Ecto neural progenitor cell (in vitro differentiated cells): ENCODE results near the gene PTHLH.
A peak's percentile ranks its signal among the peaks of the same experiment; 100 is the strongest.

ENCODE experiments used
- DNase-seq: peaks from one replicate; pipeline ENCODE4 v3.0.0-alpha.2; 2018; ENCODE audit warnings: low spot score

PTHLH gene

GRCh38 chr12:27972721-27973120 lies at the start of gene PTHLH:
PTHLH (minus strand) TSS chr12:27972733; CDS start chr12:27969494, 3,239 bp downstream.
- DNase-seq: no peak

GRCh38 chr12:28021704-28022103 lies 49.2 kb upstream of the PTHLH start:
- DNase-seq: no peak

DNA sequence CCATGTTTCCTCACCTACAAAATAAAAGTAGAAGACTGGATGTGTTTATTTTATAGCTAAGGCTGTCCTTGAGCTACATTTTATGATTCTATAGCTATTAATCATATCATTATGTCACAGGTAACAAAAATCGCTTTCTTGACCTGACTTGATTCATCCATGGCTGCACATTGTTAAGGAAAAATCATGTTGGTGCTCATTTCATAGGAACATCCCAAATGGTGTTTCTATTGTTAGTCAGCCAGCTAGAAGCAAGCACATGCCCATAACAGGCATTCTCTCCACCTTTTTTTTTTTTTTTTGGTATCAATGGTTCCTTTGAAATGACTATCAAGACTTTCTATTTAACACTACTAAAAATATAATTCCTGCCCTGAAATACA lies 45.3 kb upstream of the PTHLH start:
- no peak for DNase-seq

- DNase-seq: no peak
Observed at GRCh38 chr12:28017126-28017872, 44.8 kb upstream of the PTHLH start.

DNA sequence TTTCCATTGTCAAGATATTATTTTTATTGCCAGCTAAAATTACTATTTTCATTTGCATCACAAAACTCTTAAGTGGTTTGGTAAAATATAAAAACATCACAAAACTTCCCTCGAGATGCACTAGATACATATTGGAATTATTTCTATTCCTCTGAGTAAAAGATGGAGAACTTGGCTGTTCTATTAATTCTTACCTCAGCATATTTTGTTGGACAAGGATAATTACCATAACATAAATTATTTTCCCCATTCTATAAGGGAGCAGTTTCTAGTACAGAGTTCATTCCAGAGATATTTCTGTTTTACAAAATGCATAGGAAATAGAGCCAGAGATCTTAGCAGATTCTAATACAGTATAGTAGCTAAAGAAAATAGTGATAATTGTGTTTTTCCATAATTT lies 42.6 kb upstream of the PTHLH start:
- DNase-seq: no peak

DNA sequence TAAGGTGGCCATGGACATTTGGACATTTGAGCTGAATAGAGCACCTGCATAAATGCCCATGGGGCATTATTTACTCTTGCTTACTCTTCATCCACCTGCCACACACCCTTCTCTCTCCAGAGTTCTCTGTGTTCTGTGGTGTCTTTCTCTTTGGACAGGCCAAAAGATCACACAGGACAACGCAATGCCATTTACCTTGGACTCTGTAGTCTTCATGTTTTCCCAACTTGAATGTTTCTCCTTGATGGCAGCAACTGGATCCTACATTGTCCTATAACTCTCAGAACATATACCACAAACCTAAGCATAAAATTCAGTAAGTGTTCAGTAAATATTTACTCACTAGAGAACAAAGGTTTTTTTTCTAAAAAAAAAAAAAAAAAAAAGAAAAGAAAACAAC lies 41.7 kb upstream of the PTHLH start:
- DNase-seq: no peak

GRCh38 chr12:28012333-28012918 lies 39.9 kb upstream of the PTHLH start:
- DNase-seq: no peak

DNA sequence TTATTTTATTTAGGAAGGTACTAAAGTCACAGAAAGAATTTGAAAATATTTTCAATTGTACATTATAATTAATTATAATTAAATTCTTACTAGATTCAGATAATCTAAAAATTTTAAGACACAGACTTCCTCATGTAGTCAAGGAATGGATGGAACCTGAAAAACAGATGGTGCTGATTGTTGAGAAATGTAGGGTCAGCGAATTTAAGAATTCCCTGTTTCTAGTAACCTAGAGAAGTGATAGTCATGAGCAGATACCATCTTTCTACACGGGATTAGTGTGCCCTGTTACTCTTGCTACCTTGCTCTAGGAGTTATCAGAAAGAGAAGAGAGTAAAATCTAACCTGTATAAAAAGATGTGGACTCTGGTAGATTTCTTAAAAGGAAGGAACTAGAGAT lies 37.5 kb upstream of the PTHLH start:
- DNase-seq: no peak

GRCh38 chr12:27999970-28000369 lies 27.4 kb upstream of the PTHLH start:
- DNase-seq: no peak

DNA sequence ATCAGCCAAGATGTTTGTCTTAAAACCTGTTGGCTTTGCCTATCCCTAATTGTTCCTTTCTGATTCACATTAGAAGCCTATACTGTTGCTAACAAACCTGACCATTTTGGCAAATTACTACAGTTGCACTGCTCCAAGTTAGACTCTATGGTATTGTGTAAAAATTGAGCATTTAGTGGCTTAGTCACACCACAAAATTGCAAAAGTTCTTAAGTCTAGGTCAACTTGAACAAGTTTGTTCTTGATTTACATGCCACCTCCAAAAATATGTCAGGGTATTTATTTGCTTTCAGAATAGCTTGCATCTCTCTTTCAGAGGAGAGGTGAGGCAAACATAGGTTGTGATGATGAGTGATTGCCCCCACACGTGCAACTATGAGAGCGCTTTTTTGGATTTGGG lies 27.0 kb upstream of the PTHLH start:
- DNase-seq: no peak

GRCh38 chr12:27998658-27999057 lies 26.1 kb upstream of the PTHLH start:
- no peak for DNase-seq

DNA sequence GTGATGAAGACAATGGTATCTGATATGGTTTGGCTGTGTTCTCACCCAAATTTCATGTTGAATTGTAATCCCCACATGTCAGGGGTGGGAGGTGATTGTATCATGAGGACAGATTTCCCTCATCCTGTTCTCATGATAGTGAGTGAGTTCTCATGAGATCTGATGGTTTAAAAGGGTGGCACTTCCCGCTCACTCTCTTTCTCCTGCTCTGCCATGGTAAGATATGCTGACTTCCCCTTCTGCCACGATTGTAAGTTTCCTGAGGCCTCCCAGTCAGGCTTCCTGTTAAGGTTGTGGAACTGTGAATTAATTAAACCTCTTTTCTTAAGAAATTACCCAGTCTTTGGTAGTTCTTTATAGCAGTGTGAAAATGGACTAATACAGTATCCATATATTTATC lies 25.6 kb upstream of the PTHLH start:
- no peak for DNase-seq

- DNase-seq: no peak
Observed at GRCh38 chr12:27996761-27997160, 24.2 kb upstream of the PTHLH start.

DNA sequence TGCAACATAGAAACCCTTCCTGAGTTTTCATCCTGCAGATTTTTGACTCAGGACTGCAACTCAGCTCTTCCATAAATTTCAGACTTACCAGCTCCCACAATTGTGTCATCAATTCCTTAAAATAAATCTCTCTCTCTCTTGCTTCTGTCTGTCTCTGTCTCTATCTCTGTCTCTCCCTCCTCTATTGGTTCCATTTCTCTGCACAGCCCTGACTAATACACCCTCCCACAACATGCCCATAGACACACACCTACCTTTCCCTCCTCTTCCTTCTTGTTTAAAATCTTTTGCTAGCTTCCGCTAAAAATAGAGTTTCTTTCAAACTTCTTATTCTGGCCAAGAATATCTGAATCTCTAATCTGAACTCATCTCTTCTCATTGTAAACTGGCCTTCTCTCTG lies 22.9 kb upstream of the PTHLH start:
- DNase-seq: no peak

DNA sequence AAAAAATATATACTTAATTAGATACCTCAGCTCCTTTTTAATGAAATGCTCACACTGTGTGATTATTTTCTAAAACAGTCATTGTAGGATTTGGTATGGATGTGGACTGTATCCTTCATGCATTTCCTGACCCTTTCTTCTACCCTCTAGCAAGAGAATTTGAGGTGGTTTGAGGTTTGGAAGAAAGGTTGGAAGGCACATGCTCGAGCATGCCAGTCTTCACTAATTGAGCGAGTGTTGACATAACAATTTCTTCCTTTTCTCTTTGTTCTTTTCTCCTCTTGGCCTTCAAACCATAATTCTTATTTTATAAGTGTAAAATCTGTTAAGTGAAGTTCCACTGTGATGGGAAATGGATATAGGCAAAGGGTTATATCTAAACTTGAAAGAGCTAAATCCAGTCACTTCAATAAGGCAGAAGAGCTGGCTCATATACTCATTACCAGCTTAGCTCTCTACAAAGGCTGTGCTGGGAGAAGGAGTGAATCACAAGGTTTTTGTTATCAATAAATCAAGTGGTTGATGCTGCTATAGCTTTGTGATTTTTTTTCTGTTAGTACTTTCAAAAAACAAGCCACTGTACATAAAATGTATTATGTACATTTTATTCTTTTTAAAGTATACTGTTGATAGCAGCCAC lies 16.2 kb upstream of the PTHLH start:
- no peak for DNase-seq

DNA sequence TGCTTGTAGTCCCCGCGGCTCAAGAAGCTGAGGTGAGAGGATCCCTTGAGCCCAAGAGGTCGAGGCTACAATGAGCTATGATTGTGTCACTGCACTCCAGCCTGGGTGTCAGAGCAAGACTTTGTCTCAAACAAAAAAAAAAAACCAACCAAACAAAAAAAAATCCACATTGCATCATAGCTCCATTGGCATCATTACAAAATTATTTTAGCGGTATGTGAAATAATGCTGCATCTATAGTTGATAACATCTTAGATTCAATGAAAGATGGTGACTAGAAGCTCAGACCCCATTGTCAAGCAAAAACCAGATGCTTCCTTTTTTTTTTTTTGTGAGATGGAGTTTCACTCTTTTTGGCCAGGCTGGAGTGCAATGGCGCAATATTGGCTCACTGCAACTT lies 14.8 kb upstream of the PTHLH start:
- DNase-seq: no peak

- DNase-seq: no peak
Observed at GRCh38 chr12:27984275-27984674, 11.7 kb upstream of the PTHLH start.

GRCh38 chr12:27982951-27983350 lies 10.4 kb upstream of the PTHLH start:
- no peak for DNase-seq

GRCh38 chr12:27982385-27982784 lies 9.9 kb upstream of the PTHLH start:
- no peak for DNase-seq

DNA sequence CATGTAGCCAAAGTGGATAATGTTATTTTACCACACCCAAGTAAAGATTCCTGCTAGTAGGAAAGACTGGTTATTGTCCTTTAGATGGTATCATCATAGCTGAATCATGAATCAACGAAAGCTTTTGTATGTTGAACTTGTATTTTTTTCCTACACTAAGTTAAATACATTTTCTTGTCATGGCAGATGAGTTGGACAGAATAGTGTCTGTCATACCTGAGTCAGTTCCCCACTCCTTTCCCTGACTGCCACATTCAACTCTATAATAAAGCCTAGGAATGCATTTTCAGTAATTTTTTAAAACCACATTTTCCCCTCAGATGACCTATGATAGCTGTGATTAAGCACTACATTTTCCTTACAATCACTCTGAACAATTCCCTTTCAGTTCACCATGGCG lies 9.3 kb upstream of the PTHLH start:
- no peak for DNase-seq

DNA sequence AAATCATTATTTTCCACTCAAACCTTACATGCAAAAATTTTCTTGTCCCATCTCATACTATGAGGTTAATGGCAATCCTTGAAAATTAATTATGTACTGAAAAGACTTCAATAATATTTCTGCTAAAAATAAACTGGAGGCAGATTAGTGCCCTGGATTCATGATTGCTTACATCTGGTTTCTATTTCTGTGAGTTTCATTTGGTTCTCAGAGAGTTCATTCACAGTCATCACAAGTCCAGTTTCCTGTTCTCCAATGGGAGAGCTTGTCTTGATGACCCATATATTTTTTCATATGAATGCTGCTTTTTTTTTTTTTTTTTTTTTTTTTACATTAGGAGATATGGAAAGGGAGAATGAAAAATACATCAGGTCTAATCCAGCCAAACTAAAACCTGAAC lies 6.6 kb upstream of the PTHLH start:
- DNase-seq: no peak

- peak; percentile 79 for DNase-seq
Observed at GRCh38 chr12:27975222-27976136, 2.9 kb upstream of the PTHLH start.
